Measurements from ENCODE around the gene RYR2.

DNA sequence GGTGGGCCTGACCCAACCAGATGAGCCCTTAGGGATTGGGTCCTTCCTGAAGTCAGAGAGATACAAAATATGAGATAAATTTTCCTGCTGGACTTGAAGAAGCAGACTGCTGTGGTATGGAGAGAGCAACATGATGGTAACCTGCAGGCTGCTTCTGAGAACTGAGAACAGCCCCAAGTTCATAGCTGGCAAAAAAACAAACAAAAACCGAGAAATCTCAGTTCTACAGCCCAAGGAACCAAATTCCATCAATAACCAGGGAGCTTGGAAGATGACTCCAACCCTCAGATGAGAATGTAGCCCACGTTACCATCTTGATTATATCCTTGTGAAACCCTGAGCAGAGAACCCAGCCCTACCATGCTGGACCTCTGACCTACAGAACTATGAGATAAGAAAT is 532.6 kb downstream of the RYR2 start:
- no peak for TF ChIP-seq POLR2A (IDR thresholded peaks at IDR 0.05)
- TF ChIP-seq, protein P1, sequence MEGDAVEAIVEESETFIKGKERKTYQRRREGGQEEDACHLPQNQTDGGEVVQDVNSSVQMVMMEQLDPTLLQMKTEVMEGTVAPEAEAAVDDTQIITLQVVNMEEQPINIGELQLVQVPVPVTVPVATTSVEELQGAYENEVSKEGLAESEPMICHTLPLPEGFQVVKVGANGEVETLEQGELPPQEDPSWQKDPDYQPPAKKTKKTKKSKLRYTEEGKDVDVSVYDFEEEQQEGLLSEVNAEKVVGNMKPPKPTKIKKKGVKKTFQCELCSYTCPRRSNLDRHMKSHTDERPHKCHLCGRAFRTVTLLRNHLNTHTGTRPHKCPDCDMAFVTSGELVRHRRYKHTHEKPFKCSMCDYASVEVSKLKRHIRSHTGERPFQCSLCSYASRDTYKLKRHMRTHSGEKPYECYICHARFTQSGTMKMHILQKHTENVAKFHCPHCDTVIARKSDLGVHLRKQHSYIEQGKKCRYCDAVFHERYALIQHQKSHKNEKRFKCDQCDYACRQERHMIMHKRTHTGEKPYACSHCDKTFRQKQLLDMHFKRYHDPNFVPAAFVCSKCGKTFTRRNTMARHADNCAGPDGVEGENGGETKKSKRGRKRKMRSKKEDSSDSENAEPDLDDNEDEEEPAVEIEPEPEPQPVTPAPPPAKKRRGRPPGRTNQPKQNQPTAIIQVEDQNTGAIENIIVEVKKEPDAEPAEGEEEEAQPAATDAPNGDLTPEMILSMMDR (IDR thresholded peaks at IDR 0.05): no peak
